HG02943 (cell line): ENCODE measurements around the gene CHMP5.
"Not testable (repeated sequence)": the region's sequence is repeated elsewhere in the genome, so short reads cannot be mapped to it uniquely, and the experiment has no call there.

ENCODE experiments used
- ATAC-seq: cut with Tn5 transposase; IDR thresholded peaks from one replicate; pipeline ENCODE4 v1.9.1; 2021; ENCODE audit warnings: mild to moderate bottlenecking, low read depth, moderate library complexity; ENCODE audit not compliant: unreplicated experiment

CHMP5 gene

GRCh38 chr9:33310748-33311147, 45.9 kb downstream of the CHMP5 start:
- ATAC-seq = no peak

GRCh38 chr9:33311953-33312352, 47.1 kb downstream of the CHMP5 start:
- ATAC-seq = no peak

DNA sequence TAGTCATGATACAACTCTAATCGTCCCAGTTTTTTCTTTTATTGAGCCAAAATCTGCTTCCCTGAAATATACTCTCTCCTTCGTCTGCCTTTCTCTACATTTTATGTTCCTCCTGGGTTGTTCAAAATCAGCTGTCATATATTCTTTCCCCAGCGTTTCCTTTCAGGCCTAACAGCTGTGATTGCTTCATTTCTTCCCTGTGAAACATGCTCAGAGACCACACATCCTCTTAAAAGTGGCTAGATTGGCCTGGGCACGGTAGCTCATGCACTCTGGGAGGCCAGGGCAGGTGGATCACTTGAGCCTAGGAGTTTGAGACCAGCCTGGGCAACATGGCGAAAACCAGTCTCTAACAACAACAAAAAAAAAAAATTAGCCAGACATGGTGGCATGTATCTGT, 50.5 kb downstream of the CHMP5 start:
- ATAC-seq = no peak

- not testable (repeated sequence) for ATAC-seq
These were observed 52.3 kb downstream of the CHMP5 start for GRCh38 chr9:33317136-33317535.

- no peak for ATAC-seq
These were observed 53.4 kb downstream of the CHMP5 start for GRCh38 chr9:33318225-33318624.

GRCh38 chr9:33318781-33319180, 53.9 kb downstream of the CHMP5 start:
- ATAC-seq = no peak

- ATAC-seq = no peak
These were observed 55.4 kb downstream of the CHMP5 start for GRCh38 chr9:33320230-33320567.

GRCh38 chr9:33320568-33321261, 55.9 kb downstream of the CHMP5 start:
- no peak for ATAC-seq

DNA sequence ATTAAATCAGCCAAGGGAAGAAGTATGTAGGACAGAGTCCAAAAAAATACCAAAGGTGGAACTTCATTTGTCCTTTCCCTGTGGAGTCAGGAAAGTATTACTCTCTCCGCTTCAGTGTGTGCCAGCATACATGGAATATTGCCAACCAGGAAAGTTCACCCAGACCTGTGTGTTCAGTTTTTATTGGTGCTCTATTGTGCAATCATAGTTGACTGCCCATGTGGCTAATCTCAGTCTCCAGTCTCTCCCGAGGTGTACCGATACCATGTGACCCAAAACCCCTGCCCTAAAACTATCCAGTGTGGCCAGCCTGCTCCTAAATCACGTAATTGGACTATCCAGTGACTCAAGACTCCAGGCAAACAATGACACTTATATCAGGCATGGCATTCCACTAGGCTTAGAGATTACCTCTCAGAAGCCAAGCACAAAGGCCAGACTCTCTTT, 64.3 kb downstream of the CHMP5 start:
- ATAC-seq = no peak

- ATAC-seq = no peak
These were observed 65.1 kb downstream of the CHMP5 start for GRCh38 chr9:33329979-33330378.

GRCh38 chr9:33331377-33331891, 66.6 kb downstream of the CHMP5 start:
- no peak for ATAC-seq
